ENCODE measurements around the gene GRIN2B.

DNA sequence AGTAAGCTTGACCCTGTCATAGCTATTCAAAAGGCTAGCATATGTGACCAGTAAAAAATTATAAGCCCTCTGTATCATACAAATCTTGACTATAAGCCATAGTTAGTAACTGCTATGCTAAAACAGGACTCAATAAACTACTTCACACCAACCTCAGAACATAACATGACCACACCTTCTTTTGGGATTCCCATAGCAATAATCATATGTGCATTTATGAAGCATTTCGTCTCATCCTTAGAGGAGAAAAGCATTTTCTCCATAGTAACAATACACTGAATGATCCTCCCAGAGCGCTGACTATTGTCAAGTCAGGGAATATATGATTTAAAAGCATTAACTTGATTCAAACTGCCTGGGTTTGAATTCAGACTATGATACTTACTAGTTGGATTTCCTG lies 46.2 kb downstream of the GRIN2B start:
- no peak for TF ChIP-seq POLR2A (IDR thresholded peaks at IDR 0.05)
- TF ChIP-seq, protein P1, sequence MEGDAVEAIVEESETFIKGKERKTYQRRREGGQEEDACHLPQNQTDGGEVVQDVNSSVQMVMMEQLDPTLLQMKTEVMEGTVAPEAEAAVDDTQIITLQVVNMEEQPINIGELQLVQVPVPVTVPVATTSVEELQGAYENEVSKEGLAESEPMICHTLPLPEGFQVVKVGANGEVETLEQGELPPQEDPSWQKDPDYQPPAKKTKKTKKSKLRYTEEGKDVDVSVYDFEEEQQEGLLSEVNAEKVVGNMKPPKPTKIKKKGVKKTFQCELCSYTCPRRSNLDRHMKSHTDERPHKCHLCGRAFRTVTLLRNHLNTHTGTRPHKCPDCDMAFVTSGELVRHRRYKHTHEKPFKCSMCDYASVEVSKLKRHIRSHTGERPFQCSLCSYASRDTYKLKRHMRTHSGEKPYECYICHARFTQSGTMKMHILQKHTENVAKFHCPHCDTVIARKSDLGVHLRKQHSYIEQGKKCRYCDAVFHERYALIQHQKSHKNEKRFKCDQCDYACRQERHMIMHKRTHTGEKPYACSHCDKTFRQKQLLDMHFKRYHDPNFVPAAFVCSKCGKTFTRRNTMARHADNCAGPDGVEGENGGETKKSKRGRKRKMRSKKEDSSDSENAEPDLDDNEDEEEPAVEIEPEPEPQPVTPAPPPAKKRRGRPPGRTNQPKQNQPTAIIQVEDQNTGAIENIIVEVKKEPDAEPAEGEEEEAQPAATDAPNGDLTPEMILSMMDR (IDR thresholded peaks at IDR 0.05), result no peak
